GM21360 (cell line): ENCODE data around the gene CCNI2.

ENCODE experiments used
- ATAC-seq: cut with Tn5 transposase; IDR thresholded peaks from one replicate; pipeline ENCODE4 v1.9.1; 2021; ENCODE audit warnings: mild to moderate bottlenecking, moderate library complexity; ENCODE audit not compliant: unreplicated experiment

CCNI2 gene

DNA sequence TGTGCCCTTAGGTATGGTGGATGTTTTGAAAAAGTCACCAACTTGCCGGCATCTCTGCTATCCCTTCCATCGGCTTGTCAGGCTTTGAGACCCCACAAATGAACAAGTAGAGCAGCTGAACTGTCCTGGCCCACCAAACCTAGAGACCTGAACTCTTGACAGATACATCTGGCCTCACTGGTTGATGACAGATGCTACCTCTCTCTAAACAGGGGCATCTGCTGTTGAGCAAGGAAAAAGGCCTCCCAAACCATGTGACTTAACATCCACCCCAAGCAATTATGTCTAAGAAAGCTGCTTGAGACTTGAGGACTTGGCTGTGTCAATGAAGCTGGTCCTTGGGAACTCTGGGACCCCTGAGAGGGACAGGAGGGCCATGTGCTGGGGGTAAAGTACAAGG is 2.3 kb downstream of the CCNI2 start:
- ATAC-seq = no peak

DNA sequence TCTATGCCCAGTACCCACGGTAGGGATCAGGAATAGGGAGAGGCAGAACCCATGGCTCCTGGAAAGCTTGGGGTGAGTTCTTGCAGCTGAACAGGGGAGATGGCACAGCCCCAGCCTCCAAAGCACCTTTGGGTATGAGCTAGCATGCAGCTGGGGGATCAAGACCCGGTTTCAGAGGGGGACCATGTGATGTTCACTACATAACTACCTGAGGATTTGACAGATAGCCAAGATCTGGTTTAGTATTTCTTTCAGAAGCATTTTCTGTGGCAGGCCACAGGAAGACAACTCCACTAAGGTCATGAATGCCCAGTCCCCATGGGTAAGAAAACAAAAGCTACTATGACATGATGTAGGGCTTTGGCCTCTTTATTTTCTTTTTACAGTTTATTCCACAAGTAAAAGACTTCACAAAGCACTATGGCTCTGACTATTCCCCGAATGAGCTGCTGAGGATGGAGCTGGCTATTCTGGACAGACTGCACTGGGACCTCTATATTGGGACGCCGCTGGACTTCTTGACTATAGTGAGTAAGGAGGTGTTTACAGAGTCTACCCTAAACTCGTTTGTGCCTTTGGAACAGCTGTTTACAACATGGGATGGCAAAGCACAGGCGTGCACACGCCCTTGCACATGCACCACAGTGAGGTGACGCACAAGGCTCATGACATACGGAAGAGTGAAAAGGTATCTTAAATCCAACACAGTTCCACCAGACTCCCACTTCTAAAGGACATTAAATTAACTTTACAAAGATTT is 3.4 kb downstream of the CCNI2 start:
- no peak for ATAC-seq

DNA sequence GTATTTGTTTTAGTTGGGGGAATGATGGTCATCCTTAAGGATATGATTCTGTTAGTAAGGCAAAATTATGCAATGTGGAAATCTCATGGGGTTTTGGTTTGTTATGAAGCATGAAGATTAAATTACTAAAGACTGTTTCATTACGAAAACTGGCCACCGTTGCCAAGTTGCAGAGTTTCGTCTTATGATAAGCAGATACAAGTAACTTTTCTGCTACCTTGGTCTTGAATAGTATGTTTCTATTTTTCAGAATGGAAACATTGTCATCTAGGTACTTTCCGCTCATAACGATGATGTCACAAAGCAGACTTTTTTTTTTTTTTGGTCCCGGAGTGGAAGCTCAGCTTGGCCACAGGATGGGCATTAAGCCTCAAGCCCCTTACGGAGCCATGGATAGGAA is 4.2 kb downstream of the CCNI2 start:
- peak; percentile 43 for ATAC-seq

DNA sequence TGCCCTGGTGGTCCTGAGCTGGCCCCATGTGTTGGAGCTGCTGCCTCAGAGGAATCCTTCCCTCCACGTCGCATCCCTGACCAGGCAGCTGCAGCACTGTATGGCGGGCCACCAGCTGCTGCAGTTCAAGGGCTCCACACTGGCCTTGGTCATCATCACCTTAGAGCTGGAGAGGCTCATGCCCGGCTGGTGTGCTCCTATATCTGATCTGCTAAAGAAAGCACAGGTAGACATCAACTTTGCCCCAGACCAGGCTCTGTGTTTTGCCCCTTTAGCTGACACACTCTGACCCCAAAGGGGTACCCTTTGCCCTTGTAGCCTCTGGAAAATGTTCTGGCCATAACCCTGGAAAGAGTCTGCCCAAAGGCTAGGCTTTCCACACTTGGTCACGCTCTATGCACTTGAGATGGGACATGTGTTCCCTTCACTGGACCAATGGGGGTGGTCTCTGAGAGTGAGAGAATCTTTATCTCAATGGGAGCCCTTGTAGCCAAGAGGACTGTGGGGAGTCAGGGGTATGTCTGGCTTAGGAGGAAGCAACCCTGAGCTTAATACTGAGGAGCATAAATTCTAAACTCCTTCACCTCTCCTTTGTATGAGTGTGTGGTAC is 4.8 kb downstream of the CCNI2 start:
- no peak for ATAC-seq

DNA sequence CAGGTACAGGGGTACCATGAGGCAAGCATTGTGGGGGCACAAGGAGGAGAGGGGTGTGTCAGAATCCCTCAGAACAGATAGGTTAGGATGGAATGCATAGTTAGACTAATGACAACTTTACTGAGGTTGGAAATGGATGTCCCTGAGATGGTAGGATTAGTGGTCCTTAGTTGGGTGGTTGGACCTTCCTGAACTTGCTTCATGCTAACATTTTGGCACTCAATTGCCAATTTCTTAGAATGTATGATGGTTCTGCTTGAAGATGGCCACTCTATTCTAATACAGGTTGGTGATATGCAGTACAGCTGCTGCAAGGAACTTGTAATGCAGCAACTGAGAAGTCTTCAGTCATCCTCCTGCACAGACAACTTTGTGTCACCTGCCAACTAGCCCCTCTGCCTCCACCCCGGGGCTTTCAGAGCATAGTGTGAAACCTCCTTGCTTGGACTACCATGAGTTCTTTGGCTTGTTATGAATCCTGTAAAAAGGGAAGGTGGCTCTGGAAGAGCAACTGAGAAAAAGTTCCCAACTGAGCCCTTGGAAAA is 5.4 kb downstream of the CCNI2 start:
- no peak for ATAC-seq

DNA sequence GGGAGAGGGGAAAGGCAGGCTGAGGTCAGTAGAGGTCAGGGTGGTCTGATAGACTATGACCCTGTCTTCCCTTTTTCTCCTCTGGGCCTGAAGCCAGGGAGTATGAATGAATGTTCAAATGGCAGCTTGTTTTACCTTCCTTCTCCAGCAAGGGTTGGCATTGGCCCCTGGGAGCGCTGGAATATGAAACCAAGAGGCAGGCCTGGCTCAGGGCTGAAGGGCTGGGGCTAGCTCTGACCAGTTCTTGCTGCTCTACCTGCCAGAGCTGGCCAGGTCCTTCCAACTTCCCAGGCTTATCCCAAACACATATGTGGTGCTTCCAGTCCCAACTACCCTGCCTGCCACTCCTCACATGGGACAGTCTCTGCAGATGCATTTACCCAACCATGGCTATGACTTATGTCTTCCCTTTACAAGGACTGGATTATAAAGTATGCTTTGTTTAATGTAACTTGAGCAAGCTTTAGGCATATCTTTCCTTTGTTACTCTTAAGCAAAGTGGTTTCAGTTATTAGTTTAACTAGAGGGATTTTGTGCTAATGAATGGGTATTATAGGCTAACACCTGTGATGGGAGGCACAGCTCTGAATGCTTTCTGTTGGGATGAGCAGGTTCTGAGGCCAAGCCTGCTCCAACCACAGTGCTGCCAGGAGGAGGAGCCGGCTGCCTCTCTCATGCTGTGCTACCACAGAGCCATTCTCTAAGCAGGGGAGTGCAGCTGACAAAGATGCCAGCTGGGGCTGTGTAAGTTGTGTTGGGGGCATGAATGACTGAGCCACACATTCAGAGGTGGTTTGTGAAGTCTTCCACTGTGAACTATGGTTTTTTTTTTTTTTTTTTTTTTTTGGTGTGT is 6.1 kb downstream of the CCNI2 start:
- no peak for ATAC-seq

DNA sequence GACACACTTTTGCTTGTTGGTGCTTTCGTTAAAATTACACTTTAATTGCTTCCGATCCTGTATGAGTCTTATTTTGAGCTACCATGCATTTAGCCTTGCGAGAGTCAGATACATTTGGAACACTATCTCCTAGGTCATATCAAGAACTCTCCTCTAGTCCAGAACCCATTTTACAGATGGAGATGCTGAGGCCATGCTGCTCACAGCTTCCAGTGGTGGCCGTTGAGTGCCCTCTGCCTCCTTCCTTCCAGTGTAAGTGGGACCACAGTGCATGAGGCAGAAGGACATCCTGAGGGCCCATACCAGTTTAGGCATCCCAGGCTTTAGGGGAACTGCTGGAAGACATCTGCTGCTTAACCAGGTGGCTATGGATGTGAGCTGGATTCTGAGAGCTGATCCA is 6.9 kb downstream of the CCNI2 start:
- no peak for ATAC-seq

DNA sequence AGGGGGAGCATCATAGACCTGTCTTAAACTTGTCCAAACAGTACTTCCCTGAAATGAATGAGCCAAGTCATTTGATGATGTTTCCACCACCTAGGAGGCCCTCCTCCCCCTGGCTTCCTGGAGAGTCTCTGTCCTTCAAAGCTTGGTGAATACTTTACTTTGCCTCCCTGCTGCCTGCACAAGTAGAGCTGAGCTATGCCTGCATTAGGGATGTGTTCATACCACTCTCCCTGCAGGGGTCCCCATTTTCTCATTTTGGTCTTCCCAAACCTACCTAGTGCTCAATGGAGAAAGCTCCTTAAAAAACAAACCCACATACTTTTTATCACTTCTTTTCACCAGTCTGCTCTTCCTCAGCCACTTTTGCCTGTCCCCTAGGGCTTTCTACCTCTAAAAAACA is 7.7 kb downstream of the CCNI2 start:
- no peak for ATAC-seq

DNA sequence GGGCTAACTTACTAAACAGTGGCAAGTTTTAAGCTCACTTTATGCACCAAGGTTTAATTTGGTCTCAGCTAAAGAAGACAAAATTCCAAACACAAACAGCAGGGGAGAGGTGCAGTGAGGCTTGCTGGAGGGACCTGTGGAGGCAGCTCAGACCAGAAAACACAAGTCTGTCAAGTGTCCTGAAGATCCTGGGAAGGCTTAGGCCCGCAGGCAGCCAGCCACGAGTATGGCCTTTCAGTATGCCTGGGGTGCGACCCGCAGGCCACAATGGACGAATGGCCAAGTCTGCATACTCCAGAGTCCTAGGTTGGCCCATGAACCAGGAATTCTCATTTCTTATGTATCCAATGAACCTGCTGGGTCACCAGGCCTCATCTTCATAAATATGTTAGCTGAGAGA is 9.3 kb downstream of the CCNI2 start:
- ATAC-seq = no peak

DNA sequence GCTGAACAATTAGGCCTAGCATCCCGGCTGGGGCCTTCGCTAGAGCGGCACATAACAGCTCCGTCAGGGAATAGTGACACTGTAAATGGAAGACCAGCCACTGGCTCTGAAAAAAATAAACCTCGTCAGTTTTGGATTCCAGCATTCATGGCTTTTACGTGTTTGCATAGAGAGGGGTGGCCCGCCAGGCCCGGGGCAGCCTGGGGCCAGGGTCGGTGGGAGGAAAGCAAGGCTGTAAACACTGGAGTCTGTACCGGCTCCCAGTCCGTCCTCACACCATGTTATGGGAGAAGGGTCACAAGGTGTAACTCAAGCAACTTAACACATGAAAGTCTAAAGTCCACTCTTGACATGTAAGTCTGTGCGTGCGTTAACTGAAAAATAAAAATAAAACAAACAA is 11.2 kb downstream of the CCNI2 start:
- ATAC-seq = no peak

DNA sequence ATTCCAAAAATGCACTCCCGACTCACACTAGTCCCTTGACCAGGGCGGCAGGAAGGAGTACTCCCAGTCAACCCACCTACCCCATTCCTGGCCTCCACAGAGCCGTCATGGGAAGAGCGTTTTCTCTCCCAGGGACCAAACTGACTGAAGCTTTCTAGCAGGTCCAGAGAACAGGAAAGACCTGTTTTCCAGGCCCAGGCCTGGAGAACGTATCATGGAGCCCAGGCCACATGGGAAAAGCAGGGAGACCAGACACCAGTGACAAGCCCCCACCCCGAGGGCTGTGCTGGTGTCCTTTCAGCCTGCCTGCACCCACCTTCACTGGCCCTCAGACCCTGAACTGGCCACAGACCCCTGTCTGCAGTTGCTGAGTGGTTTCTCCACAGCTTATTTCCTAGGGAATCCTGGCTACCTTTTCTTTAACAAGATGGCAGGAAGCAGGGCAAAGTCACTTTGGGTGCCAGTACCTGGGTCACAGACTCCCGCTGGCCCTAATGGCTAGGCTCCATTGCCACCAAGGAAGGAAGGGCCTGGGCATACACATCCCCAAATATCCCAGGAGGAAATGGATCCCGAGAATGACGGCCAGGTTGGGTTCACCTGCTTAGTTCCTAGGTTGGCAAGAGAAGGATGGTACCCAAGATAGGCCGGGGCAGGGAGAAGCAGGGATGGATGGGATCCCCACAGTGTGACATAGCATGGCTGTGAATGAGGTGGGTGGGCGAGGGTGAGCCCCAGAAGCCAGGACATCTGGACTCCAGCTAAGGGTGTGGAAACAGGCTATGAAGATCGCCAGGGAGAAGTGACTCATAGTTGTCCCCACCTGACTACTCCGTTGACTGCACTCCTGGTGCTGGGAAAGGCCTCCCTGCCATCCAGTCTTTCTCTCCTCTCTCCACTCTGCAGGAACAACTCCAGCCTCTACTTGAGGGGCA is 12.2 kb downstream of the CCNI2 start:
- ATAC-seq = no peak

DNA sequence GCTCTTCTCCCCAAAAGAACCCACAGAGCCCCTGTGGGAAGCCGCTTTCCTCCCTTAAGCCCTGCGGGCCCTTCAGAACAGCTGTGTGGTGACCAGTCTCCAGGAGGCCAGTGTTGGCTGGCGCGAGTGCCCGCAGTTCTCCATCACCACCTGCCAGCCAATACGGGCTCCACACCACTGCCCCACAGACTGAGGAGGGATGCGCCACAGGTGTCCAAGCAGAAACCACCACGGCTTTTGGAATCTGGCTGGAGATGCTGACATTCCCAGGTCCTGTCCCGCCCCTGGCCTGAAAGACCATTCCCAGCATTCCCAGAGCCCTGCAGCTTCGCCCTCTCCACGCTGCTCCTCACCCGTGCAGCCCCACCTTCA is 12.8 kb downstream of the CCNI2 start:
- ATAC-seq = no peak

DNA sequence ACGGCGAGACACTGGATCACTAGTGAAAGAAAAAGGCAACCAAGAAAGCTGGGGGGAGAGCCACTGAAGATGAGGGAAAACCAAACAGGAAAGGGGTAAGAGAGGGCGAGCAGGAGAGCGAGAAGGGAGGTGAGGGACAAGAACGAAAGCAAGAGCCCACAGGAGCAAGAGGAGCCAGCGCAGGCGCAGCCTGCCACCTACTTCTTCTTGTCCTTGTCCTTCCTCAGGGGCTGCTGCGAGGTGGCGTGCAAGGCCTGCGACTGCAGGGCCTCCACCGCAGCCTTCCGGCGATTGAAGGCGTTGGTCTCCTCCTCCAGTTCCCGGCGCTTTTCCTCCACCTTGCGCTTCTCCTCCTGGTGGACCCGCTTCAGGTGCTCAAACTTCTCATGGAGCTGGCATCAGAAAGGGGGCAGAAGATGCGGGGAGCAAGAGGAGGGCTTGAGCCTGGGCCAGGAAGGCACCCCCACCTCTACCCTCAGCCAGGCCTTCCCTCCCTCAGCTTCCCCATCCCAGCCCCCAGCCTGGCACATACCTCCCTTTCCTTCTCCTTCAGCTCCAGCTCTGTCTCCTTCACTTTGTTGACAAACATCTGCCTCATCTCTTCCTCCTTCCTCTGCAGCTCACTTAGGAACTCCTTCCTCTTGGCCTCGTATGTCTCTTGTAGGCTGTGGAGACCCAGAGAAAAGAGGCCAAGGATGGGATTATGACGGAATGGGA is 13.5 kb downstream of the CCNI2 start:
- ATAC-seq = no peak

DNA sequence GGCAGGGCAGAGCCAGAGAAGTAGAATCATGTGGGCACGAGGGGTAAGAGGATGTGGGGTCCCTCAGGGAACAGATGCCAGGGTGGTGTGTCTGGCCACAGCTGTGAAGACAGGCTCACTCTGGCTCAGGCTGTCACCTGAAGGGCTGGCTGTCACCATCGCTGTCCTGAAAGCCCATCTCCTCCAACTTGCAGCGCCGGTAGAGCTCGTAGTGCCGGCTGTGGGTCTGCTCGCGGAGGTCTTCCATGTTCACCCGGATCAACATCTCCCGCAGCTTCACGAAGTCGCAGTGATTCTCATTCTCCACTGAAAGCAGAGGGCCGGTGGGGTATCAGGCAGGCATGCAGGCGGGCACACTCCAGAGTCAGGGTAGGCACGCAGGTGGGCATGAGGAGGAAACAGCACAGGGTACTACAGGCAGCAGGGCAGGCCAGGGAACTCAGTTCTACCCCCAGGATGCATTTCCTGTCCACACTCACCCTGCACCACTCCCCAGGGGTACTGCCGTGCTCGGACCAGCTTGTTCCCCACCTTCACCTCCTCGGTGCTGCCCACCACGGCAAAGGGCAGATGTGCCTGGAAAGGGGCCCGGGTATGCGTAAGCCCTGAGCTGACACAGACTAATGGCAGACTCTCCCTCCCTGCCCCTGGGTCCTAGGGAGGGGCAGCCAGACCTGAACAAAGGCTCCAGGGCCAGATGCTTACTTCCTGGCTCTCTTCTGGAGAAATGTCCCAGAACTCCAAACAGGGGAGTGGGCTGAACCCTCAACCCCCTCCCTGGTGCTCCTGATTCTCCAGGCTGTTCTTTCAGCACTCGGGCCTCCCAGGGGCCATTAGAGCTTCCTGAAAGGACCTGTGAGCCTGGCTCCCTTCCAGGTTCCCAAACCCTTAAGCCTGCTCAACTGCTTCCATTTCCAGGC is 14.4 kb downstream of the CCNI2 start:
- no peak for ATAC-seq

DNA sequence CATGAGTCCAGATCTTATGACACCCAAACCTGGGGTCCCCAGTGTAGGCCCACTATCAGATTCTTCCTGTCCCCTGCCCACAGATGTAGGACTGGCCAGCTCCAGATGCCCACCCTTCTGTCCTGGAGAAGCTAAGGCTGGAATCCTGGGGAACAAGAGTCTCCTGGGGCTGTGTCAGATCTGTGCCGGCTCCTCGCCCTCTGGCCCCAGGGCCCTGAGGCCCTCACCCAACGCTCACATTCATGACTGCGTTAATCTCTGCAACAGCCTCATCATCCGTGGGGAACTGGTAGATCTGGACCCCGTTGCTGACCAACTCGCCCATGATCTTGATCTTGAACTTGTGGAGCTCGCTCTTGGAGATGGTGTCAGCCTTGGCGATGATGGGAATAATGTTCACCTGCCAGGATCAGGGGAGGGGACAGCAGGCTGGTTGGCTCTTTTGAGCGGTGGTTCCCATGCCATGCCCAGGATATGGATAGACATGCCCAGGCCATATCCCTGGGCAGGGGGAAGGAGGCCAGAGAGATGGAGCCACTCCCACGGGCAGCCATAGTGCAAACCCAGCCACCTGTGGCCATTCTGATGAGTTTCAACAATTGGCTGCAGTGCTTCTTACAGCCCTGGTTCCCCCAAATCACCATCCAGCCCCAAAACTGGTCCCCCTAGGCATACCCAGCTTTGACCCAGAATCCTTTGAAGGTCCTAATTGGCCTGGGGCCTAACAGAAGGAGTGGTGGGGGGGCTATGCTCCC is 15.2 kb downstream of the CCNI2 start:
- no peak for ATAC-seq

DNA sequence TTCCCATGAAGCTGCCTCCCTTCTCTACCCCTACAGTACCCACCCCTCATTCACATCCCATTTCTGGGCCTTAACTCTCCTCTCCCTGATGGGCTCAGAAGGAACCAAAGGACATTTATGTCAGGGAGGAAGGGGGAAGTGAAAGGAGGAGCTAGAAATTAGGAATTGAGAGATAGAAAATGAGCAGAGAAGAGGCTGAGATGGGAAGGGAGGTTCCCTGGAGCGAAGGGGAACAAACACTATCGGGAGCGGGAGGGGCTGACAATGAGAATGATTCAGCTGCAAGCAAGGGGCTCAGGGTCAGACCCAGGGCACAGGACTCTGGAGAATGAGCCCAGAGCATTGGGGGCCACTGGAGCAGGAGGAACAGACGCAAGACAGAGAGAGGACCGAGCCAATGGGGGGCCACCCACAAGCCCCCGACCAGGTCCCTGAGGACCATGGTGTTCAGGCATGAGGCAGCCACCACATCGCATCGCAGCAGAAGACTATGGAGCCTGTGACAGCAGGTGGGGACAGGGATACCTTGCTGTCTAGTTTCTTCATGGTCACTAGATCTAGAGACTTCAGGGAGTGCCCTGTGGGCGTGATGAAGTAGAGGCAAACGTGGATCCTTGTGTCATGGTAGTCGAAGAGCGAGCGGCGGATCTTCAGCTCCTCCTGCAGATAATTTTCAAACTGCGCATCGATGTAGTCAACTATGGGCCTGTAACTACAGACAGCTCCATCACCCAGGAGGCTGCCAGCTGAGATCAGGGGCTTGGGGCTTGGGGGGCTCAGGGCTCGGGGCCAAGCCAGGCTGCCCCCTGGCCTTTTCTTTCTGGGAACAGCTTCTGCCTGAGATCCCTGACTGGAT is 16.2 kb downstream of the CCNI2 start:
- no peak for ATAC-seq

DNA sequence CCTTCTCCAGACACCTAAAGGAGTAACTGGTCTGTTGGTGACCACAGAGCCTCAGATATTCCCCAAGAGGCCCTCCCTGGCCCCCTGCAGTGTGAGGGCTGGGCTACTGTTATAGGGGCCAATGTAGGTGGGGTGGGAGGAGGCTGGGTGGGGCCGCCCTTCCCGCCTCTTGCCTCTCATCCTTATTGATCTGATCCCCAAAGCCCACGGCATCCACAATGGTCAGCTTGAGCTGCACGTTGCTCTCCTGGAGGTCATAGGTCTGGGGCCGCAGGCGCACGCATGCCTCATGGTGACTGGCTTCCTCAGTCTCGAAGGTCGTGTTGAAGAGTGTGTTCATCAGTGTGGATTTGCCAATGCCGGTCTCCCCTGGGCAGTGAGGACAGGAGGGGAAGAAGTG is 16.8 kb downstream of the CCNI2 start:
- ATAC-seq = no peak
